Suprapubic skin (tissue), 4 donors: Measurements from ENCODE around the gene PXDC1.

Source experiments
- CTCF ChIP-seq, 2 donors: fragments of 200-600 bp in 1 of 2; fragments of 450-650 bp in 1 of 2; sonication (generic) in 1 of 2; IDR thresholded peaks; one replicate each; pipeline ENCODE4 v1.5.1; 2016 to 2019; ENCODE audit warnings: antibody characterized with exemption in 2 of 2, mild to moderate bottlenecking in 1 of 2, moderate library complexity in 1 of 2
- EP300 ChIP-seq: sonication (generic); formaldehyde crosslinking; IDR thresholded peaks from one replicate; pipeline ENCODE4 v1.6.1; 2017; ENCODE audit warnings: antibody characterized with exemption
- POLR2A ChIP-seq, 2 donors: fragments of 450-650 bp; IDR thresholded peaks; one replicate each; pipeline ENCODE4 v1.6.1; 2017; ENCODE audit warnings: antibody characterized with exemption in 2 of 2, mild to moderate bottlenecking in 2 of 2, moderate library complexity in 2 of 2
- POLR2AphosphoS5 ChIP-seq, 3 donors: sonication (generic); formaldehyde crosslinking; IDR thresholded peaks; one replicate each; pipeline ENCODE4 v1.6.1; 2017; ENCODE audit warnings: antibody characterized with exemption in 3 of 3

- TF ChIP-seq CTCF (IDR thresholded peaks at IDR 0.05) (no peak), POLR2A (IDR thresholded peaks at IDR 0.05) (no peak), EP300 (no peak), POLR2AphosphoS5 (IDR thresholded peaks at IDR 0.05) (no peak)
Observed at GRCh38 chr6:3744901-3745470, 6.5 kb downstream of the PXDC1 start.
